ENCODE results near the gene MLPH. TPM values are rescaled to one million over a fixed set of nuclear protein-coding genes. Genes with fewer than 3 reads are reported as not detected.

Gene MLPH
- total RNA-seq, 1 donor from 2014 or later: 27.3 TPM

GRCh38 chr2:237473878-237474441 is 13.1 kb upstream of the MLPH start:
- TF ChIP-seq CTCF (IDR thresholded peaks at IDR 0.05; ENCODE audit: insufficient read depth, low read length, poor library complexity, severe bottlenecking): no peak
- DNase-seq (ENCODE audit: low read depth): no peak
- Histone ChIP-seq H3K27me3 (ENCODE audit: control insufficient read depth, insufficient read depth, low read length) (no peaks in the 10 kb centered on the region), H3K4me3 (ENCODE audit: low read depth, low read length) (no peak overlapping the region), H3K36me3 (ENCODE audit: control insufficient read depth, insufficient read depth, low read length) (no peaks in the 10 kb centered on the region)

- no peaks in the 10 kb centered on the region for H3K27me3 ChIP-seq (ENCODE audit: control insufficient read depth, insufficient read depth, low read length)
- peak overlapping the region; percentile 42 for H3K4me3 ChIP-seq (ENCODE audit: low read depth, low read length)
- no peak for TF ChIP-seq CTCF (IDR thresholded peaks at IDR 0.05; ENCODE audit: insufficient read depth, low read length, poor library complexity, severe bottlenecking)
- no peak for DNase-seq (ENCODE audit: low read depth)
- H3K36me3 ChIP-seq (ENCODE audit: control insufficient read depth, insufficient read depth, low read length): no peaks in the 10 kb centered on the region
Observed at GRCh38 chr2:237474442-237474911, 12.6 kb upstream of the MLPH start.

- peak; percentile 67 for TF ChIP-seq CTCF (IDR thresholded peaks at IDR 0.05; ENCODE audit: insufficient read depth, low read length, poor library complexity, severe bottlenecking)
- H3K36me3 ChIP-seq (ENCODE audit: control insufficient read depth, insufficient read depth, low read length): no peaks in the 10 kb centered on the region
- no peaks in the 10 kb centered on the region for H3K27me3 ChIP-seq (ENCODE audit: control insufficient read depth, insufficient read depth, low read length)
- no peak for DNase-seq (ENCODE audit: low read depth)
- peak overlapping the region; percentile 42 for H3K4me3 ChIP-seq (ENCODE audit: low read depth, low read length)
Observed at GRCh38 chr2:237474931-237475703, 11.9 kb upstream of the MLPH start.

- no peaks in the 10 kb centered on the region for H3K36me3 ChIP-seq (ENCODE audit: control insufficient read depth, insufficient read depth, low read length)
- no peaks in the 10 kb centered on the region for H3K27me3 ChIP-seq (ENCODE audit: control insufficient read depth, insufficient read depth, low read length)
- no peak for DNase-seq (ENCODE audit: low read depth)
- no peak for TF ChIP-seq CTCF (IDR thresholded peaks at IDR 0.05; ENCODE audit: insufficient read depth, low read length, poor library complexity, severe bottlenecking)
- peak overlapping the region; percentile 42 for H3K4me3 ChIP-seq (ENCODE audit: low read depth, low read length)
Observed at GRCh38 chr2:237475704-237476141, 11.3 kb upstream of the MLPH start.

GRCh38 chr2:237478095-237478494 is 9.0 kb upstream of the MLPH start:
- no peak overlapping the region for H3K4me3 ChIP-seq (ENCODE audit: low read depth, low read length)
- DNase-seq (ENCODE audit: low read depth): no peak
- H3K36me3 ChIP-seq (ENCODE audit: control insufficient read depth, insufficient read depth, low read length): no peaks in the 10 kb centered on the region
- H3K27me3 ChIP-seq (ENCODE audit: control insufficient read depth, insufficient read depth, low read length): no peaks in the 10 kb centered on the region
- TF ChIP-seq CTCF (IDR thresholded peaks at IDR 0.05; ENCODE audit: insufficient read depth, low read length, poor library complexity, severe bottlenecking): no peak
